Measurements from ENCODE around the gene TM9SF3.
A peak's percentile ranks its signal among the peaks of the same experiment; 100 is the strongest.

The TM9SF3 gene

GRCh38 chr10:96513305-96513697 is 73.5 kb downstream of the TM9SF3 start:
- Histone ChIP-seq H3K27ac (no peak overlapping the region), H3K27me3 (peaks cover 93% of the 10 kb centered on the region), H3K9me3 (no peaks in the 10 kb centered on the region), H3K4me3 (ENCODE audit: low read depth in 1 of 2, low read length in 1 of 2) (peak overlapping the region; percentile 21 to 53), H3K4me1 (ENCODE audit: control insufficient read depth in 1 of 2, insufficient read depth in 1 of 2, low read depth in 1 of 2, low read length in 1 of 2) (peaks cover 21 to 22% of the 10 kb centered on the region in 2 experiments), H3K36me3 (no peaks in the 10 kb centered on the region)
- TF ChIP-seq CTCF (IDR thresholded peaks at IDR 0.05), result no peak

DNA sequence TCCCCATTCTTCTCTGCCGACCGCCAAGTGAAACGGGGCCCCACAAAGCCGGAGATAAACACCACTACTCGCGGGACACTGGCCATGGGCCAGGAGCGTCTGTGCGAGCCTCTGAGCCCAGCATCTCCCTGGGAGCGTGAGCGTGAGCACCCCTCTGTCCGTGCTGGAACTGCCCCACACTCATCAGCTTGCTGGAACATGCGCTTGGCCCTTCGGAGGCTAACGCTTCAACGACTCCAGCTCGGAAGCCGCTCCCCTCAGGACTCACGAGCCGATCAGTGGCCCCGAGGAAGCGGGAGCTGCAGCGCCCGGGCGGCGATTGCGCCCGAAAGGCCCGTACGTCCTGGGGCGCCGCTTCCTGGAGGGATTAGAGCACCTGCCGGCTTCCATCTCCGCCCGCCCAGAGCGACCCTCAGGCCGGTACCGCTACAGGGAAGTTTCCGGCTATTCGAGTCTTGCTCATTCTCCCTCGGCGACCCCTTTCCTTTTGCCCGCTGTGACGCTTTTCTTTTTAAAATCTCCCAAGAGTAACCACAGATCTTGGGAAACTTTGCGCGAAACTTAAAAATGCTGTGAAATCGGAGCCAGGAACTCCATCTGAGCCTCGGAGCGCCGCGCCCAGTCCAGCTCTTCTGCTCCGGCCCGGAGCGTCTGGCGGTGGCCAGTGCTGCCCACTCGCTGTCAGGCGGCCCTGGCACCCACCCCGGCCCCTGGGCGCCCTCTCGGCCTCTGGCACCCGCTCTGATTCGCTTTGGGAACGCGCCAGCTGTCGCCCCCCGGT is 74.1 kb downstream of the TM9SF3 start:
- Histone ChIP-seq H3K27ac (no peak overlapping the region), H3K9me3 (no peaks in the 10 kb centered on the region), H3K4me1 (ENCODE audit: control insufficient read depth in 1 of 2, insufficient read depth in 1 of 2, low read depth in 1 of 2, low read length in 1 of 2) (peaks cover 21 to 22% of the 10 kb centered on the region in 2 experiments), H3K36me3 (no peaks in the 10 kb centered on the region), H3K4me3 (ENCODE audit: low read depth in 1 of 2, low read length in 1 of 2) (peak overlapping the region in 1 of 2 experiments; percentile 53), H3K27me3 (peaks cover 99% of the 10 kb centered on the region)
- no peak for TF ChIP-seq CTCF (IDR thresholded peaks at IDR 0.05)

DNA sequence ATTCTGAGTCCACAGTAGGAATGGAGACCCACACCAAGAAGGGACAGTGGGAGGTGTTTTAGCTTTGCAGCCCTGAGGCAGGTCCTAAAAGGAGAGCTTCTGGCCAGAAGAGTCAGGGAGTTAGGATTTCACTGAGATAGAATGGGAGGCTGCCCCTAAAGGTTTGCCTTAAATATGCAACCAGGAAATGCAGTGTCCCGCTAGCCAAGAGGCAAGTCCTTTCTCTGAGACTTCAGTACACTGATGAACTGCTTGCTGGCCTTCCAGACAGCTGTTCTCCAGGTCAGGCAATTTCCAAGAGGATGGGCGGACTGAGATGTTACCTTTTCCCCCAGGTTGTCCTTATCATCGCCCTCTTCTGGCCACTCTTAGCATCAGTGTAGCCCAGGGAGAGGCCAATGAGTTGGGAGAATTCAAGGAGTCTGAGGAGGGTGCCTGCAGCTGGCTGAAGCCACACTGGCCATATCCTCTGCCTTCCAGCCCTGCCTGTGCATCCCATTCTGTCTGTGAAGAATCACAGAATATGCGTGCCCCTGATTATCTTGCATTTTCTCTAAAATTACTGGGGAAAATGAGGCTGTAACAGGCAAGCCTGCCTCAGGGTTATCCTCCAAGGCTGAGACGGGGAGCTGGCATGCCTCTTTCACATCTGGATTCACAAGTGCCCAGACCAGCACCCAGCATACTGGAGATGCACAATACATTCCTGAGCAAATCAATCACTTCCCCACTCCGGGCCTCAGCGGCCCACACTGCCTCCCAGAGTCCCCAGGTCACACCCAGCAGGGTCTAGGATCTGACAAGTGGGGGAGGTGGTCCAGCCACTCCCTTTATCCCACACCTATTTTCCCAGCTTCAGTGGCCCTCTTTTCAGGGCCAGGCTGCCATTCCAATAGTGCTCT is 75.5 kb downstream of the TM9SF3 start:
- TF ChIP-seq CTCF (IDR thresholded peaks at IDR 0.05), result no peak
- Histone ChIP-seq H3K27me3 (peaks cover 88% of the 10 kb centered on the region), H3K36me3 (no peaks in the 10 kb centered on the region), H3K4me3 (ENCODE audit: low read depth in 1 of 2, low read length in 1 of 2) (no peak overlapping the region), H3K4me1 (ENCODE audit: control insufficient read depth in 1 of 2, insufficient read depth in 1 of 2, low read depth in 1 of 2, low read length in 1 of 2) (peaks cover 21 to 22% of the 10 kb centered on the region in 2 experiments), H3K9me3 (no peaks in the 10 kb centered on the region), H3K27ac (no peak overlapping the region)

GRCh38 chr10:96509017-96509641 is 77.7 kb downstream of the TM9SF3 start:
- Histone ChIP-seq H3K27me3 (peaks cover 78% of the 10 kb centered on the region), H3K9me3 (no peaks in the 10 kb centered on the region), H3K4me3 (ENCODE audit: low read depth in 1 of 2, low read length in 1 of 2) (no peak overlapping the region), H3K27ac (no peak overlapping the region), H3K4me1 (ENCODE audit: control insufficient read depth in 1 of 2, insufficient read depth in 1 of 2, low read depth in 1 of 2, low read length in 1 of 2) (peaks cover 20% of the 10 kb centered on the region in 2 experiments), H3K36me3 (no peaks in the 10 kb centered on the region)
- TF ChIP-seq CTCF (IDR thresholded peaks at IDR 0.05), result no peak

- no peak overlapping the region for H3K4me3 ChIP-seq (ENCODE audit: low read depth in 1 of 2, low read length in 1 of 2)
- H3K4me1 ChIP-seq (ENCODE audit: control insufficient read depth in 1 of 2, insufficient read depth in 1 of 2, low read depth in 1 of 2, low read length in 1 of 2), result no peaks in the 10 kb centered on the region
- H3K36me3 ChIP-seq, result no peaks in the 10 kb centered on the region
- no peak overlapping the region for H3K27ac ChIP-seq
- H3K27me3 ChIP-seq, result peaks cover 63% of the 10 kb centered on the region
- no peaks in the 10 kb centered on the region for H3K9me3 ChIP-seq
- no peak for TF ChIP-seq CTCF (IDR thresholded peaks at IDR 0.05)
Observed at GRCh38 chr10:96507044-96507443, 79.8 kb downstream of the TM9SF3 start.
